Measurements from ENCODE around the gene PKHD1.
"Not testable (repeated sequence)": the region's sequence is repeated elsewhere in the genome, so short reads cannot be mapped to it uniquely, and the experiment has no call there.

PKHD1 gene

GRCh38 chr6:51853109-51853508, 234.3 kb downstream of the PKHD1 start:
- DNase-seq (ENCODE audit: low spot score): not testable (repeated sequence)

- DNase-seq (ENCODE audit: low spot score): no peak
Measured at GRCh38 chr6:51846531-51846930, 240.9 kb downstream of the PKHD1 start.

- no peak for DNase-seq (ENCODE audit: low spot score)
Measured at GRCh38 chr6:51844336-51844735, 243.1 kb downstream of the PKHD1 start.

GRCh38 chr6:51843456-51844056, 243.9 kb downstream of the PKHD1 start:
- no peak for DNase-seq (ENCODE audit: low spot score)

- peak; percentile 13 for DNase-seq (ENCODE audit: low spot score)
Measured at GRCh38 chr6:51842804-51843378, 244.5 kb downstream of the PKHD1 start.

- DNase-seq (ENCODE audit: low spot score): no peak
Measured at GRCh38 chr6:51842061-51842803, 245.2 kb downstream of the PKHD1 start.

- DNase-seq (ENCODE audit: low spot score): no peak
Measured at GRCh38 chr6:51841626-51842025, 245.8 kb downstream of the PKHD1 start.

- DNase-seq (ENCODE audit: low spot score): no peak
Measured at GRCh38 chr6:51839726-51840374, 247.6 kb downstream of the PKHD1 start.

- no peak for DNase-seq (ENCODE audit: low spot score)
Measured at GRCh38 chr6:51830666-51831065, 256.7 kb downstream of the PKHD1 start.

GRCh38 chr6:51827580-51827979, 259.8 kb downstream of the PKHD1 start:
- DNase-seq (ENCODE audit: low spot score): no peak

GRCh38 chr6:51824940-51825339, 262.5 kb downstream of the PKHD1 start:
- DNase-seq (ENCODE audit: low spot score): no peak

GRCh38 chr6:51820555-51820954, 266.9 kb downstream of the PKHD1 start:
- no peak for DNase-seq (ENCODE audit: low spot score)

- no peak for DNase-seq (ENCODE audit: low spot score)
Measured at GRCh38 chr6:51818520-51819022, 268.8 kb downstream of the PKHD1 start.

- DNase-seq (ENCODE audit: low spot score): peak; percentile 2
Measured at GRCh38 chr6:51817832-51818231, 269.6 kb downstream of the PKHD1 start.

GRCh38 chr6:51814418-51814817, 273.0 kb downstream of the PKHD1 start:
- no peak for DNase-seq (ENCODE audit: low spot score)

GRCh38 chr6:51813904-51814303, 273.5 kb downstream of the PKHD1 start:
- DNase-seq (ENCODE audit: low spot score): no peak

GRCh38 chr6:51812231-51812630, 275.2 kb downstream of the PKHD1 start:
- DNase-seq (ENCODE audit: low spot score): no peak

GRCh38 chr6:51805517-51805916, 281.9 kb downstream of the PKHD1 start:
- DNase-seq (ENCODE audit: low spot score): no peak

- peak; percentile 20 for DNase-seq (ENCODE audit: low spot score)
Measured at GRCh38 chr6:51800603-51801002, 286.8 kb downstream of the PKHD1 start.

GRCh38 chr6:51793393-51793792, 294.0 kb downstream of the PKHD1 start:
- no peak for DNase-seq (ENCODE audit: low spot score)

GRCh38 chr6:51792273-51793030, 295.0 kb downstream of the PKHD1 start:
- no peak for DNase-seq (ENCODE audit: low spot score)

- no peak for DNase-seq (ENCODE audit: low spot score)
Measured at GRCh38 chr6:51790946-51791345, 296.5 kb downstream of the PKHD1 start.

Data from cerebellar cortex (tissue), 1 donor.